ENCODE results near the gene GMDS. TPM values are rescaled to one million over a fixed set of nuclear protein-coding genes. Genes with fewer than 3 reads are reported as not detected.

Gene GMDS
- total and polyA plus RNA-seq, 2 donors (not counting 3 experiments of a cell fraction or from before 2014, with no cell fraction given) = 9.8 to 23.5 TPM

- dilution Hi-C loops (cut with MboI; ENCODE audit: extremely low pct_ligation_motif_present, low sequenced_read_pairs) (no loop called here), intact Hi-C loops (cut with micrococcal nuclease) (no loop called here)
Observed at GRCh38 chr6:1709234-1709641, 536.2 kb downstream of the GMDS start.

GRCh38 chr6:1708820-1709219, 536.6 kb downstream of the GMDS start:
- dilution Hi-C loops (cut with MboI; ENCODE audit: extremely low pct_ligation_motif_present, low sequenced_read_pairs) (no loop called here), intact Hi-C loops (cut with micrococcal nuclease) (no loop called here)
- TF ChIP-seq FOS (IDR thresholded peaks at IDR 0.05; ENCODE audit: borderline replicate concordance, insufficient read depth, low read length) = no peak
- TF ChIP-seq CTCF (IDR thresholded peaks at IDR 0.05; ENCODE audit: extremely low read depth in 1 of 2, insufficient read depth in 1 of 2, low read depth in 1 of 2, low read length in 2 of 2) = no peak
- no peak for TF ChIP-seq MYC (IDR thresholded peaks at IDR 0.05; ENCODE audit: low read depth, low read length)
- TF ChIP-seq POLR2AphosphoS5 (IDR thresholded peaks at IDR 0.05; ENCODE audit: insufficient read depth, low read depth, low read length) = no peak
- TF ChIP-seq MAX (IDR thresholded peaks at IDR 0.05; ENCODE audit: insufficient read depth, insufficient read length) = no peak
- no peak for TF ChIP-seq GATA2 (IDR thresholded peaks at IDR 0.05; ENCODE audit: insufficient read depth, insufficient read length, low read depth, low read length)
- no peak for TF ChIP-seq EZH2 (IDR thresholded peaks at IDR 0.05; ENCODE audit: borderline replicate concordance, low read depth, low read length, severe bottlenecking)
- no peak for TF ChIP-seq JUN (IDR thresholded peaks at IDR 0.05; ENCODE audit: borderline replicate concordance, insufficient read depth, insufficient read length, low read depth)
- no peak for TF ChIP-seq POLR2A (IDR thresholded peaks at IDR 0.05; ENCODE audit: low read depth, low read length)
- Histone ChIP-seq H3K9ac (replicated peaks; ENCODE audit: extremely low read depth, insufficient read depth, low read length) (no peak overlapping the region), H3K4me2 (ENCODE audit: insufficient read depth, low read length) (no peak overlapping the region), H4K20me1 (replicated peaks; ENCODE audit: control insufficient read depth, extremely low read depth, insufficient read depth, low read length) (no peaks in the 10 kb centered on the region), H3K9me1 (replicated peaks; ENCODE audit: control insufficient read depth, extremely low read depth, insufficient read depth, low read length) (no peaks in the 10 kb centered on the region), H3K9me3 (replicated peaks; ENCODE audit: control insufficient read depth, insufficient read depth, low read length) (no peaks in the 10 kb centered on the region), H3K36me3 (ENCODE audit: control insufficient read depth in 2 of 2, extremely low read depth in 1 of 2, insufficient read depth in 2 of 2, low read length in 2 of 2) (no peaks in the 10 kb centered on the region), H3K27me3 (ENCODE audit: control insufficient read depth in 2 of 2, insufficient read depth in 2 of 2, low read length in 2 of 2) (no peaks in the 10 kb centered on the region), H2AFZ (ENCODE audit: low read depth, low read length) (no peak overlapping the region), H3K79me2 (ENCODE audit: control insufficient read depth, insufficient read depth, low read length) (no peaks in the 10 kb centered on the region), H3K4me3 (replicated peaks in 1 of 3; ENCODE audit: insufficient read depth in 1 of 3, low read depth in 1 of 3, low read length in 3 of 3) (no peak overlapping the region), H3K4me1 (ENCODE audit: control insufficient read depth, extremely low read depth, insufficient read depth, low read length) (no peaks in the 10 kb centered on the region), H3K27ac (ENCODE audit: insufficient read depth, low read depth, low read length) (no peak overlapping the region)
- BruUV-seq (replicated peaks) = no TSS peak
- FAIRE-seq (no peak), DNase-seq (ENCODE audit: low read depth, low spot score) (no peak)
- ChIA-PET CTCF (interaction anchor here (2.3 kb wide), 1 partner anchor 22 kb away, joined by 13 read pairs; no protein-coding TSS in a partner anchor), POLR2A (no interaction called here)

More at GRCh38 chr6:1709234-1709641, 536.2 kb downstream of the GMDS start:
- CTCF ChIA-PET = interaction anchor here (0.7 to 2.3 kb wide), 3 partner anchors 11 to 645 kb away, joined by 3 to 13 read pairs (median 3); no protein-coding TSS in a partner anchor
- DNase-seq (ENCODE audit: low read depth, low spot score) (no peak), FAIRE-seq (no peak)
- POLR2A ChIA-PET = no interaction called here
- no peaks in the 10 kb centered on the region for H3K4me1 ChIP-seq (ENCODE audit: control insufficient read depth, extremely low read depth, insufficient read depth, low read length)
- H3K36me3 ChIP-seq (ENCODE audit: control insufficient read depth in 2 of 2, extremely low read depth in 1 of 2, insufficient read depth in 2 of 2, low read length in 2 of 2) = no peaks in the 10 kb centered on the region
- no TSS peak for BruUV-seq (replicated peaks)
- no peaks in the 10 kb centered on the region for H3K27me3 ChIP-seq (ENCODE audit: control insufficient read depth in 2 of 2, insufficient read depth in 2 of 2, low read length in 2 of 2)
- no peaks in the 10 kb centered on the region for H3K9me1 ChIP-seq (replicated peaks; ENCODE audit: control insufficient read depth, extremely low read depth, insufficient read depth, low read length)
- no peak overlapping the region for H3K27ac ChIP-seq (ENCODE audit: insufficient read depth, low read depth, low read length)
- H3K4me2 ChIP-seq (ENCODE audit: insufficient read depth, low read length) = no peak overlapping the region
- no peaks in the 10 kb centered on the region for H3K9me3 ChIP-seq (replicated peaks; ENCODE audit: control insufficient read depth, insufficient read depth, low read length)
- H3K9ac ChIP-seq (replicated peaks; ENCODE audit: extremely low read depth, insufficient read depth, low read length) = no peak overlapping the region
- no peak overlapping the region for H3K4me3 ChIP-seq (replicated peaks in 1 of 3; ENCODE audit: insufficient read depth in 1 of 3, low read depth in 1 of 3, low read length in 3 of 3)
- H2AFZ ChIP-seq (ENCODE audit: low read depth, low read length) = no peak overlapping the region
- no peaks in the 10 kb centered on the region for H4K20me1 ChIP-seq (replicated peaks; ENCODE audit: control insufficient read depth, extremely low read depth, insufficient read depth, low read length)
- H3K79me2 ChIP-seq (ENCODE audit: control insufficient read depth, insufficient read depth, low read length) = no peaks in the 10 kb centered on the region
- no peak for TF ChIP-seq MAX (IDR thresholded peaks at IDR 0.05; ENCODE audit: insufficient read depth, insufficient read length)

Data from endothelial cell of umbilical vein (primary cell).